GM18505 (cell line): Measurements from ENCODE around the gene MLLT11.
"Not testable (repeated sequence)": the region's sequence is repeated elsewhere in the genome, so short reads cannot be mapped to it uniquely, and the experiment has no call there.

ENCODE experiments used
- ATAC-seq: cut with Tn5 transposase; IDR thresholded peaks from one replicate; pipeline ENCODE4 v1.9.1; 2021; ENCODE audit not compliant: unreplicated experiment
- POLR2A ChIP-seq: IDR thresholded peaks from 4 replicates; pipeline ENCODE4 v1.6.1; 2011; ENCODE audit warnings: borderline replicate concordance; ENCODE audit not compliant: insufficient read depth, insufficient read length; ENCODE audit errors: extremely low read depth

The MLLT11 gene

DNA sequence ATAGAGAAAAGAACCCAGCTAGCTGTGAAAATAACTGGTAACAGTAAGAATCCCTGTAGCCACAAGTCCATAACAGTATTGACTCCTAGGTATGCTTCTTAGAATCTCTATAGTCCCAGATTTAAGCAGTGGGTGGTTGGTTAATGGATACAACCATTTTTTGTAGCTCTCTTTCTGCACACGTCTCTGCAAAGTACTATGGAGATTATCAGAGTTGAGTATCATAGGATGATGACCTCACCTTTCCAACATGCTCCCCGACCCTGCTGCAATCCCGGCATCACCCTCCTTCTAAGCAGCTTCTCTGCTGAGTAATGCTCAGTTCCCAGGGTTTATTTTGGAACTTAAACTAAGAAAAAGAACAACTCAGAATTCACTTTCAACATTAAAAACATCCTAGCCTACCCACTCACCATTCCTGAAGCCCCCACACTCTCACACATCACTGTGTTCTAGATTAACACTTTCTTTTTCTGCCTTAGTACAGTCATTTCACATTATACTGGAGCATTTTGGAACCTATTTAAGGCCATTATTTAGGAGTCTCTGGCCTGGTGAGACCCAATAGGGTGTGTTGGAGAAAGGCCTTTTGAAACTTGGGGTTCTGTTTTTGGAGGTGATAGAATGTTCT is 2.7 kb downstream of the MLLT11 start:
- ATAC-seq: no peak
- no peak for TF ChIP-seq POLR2A

DNA sequence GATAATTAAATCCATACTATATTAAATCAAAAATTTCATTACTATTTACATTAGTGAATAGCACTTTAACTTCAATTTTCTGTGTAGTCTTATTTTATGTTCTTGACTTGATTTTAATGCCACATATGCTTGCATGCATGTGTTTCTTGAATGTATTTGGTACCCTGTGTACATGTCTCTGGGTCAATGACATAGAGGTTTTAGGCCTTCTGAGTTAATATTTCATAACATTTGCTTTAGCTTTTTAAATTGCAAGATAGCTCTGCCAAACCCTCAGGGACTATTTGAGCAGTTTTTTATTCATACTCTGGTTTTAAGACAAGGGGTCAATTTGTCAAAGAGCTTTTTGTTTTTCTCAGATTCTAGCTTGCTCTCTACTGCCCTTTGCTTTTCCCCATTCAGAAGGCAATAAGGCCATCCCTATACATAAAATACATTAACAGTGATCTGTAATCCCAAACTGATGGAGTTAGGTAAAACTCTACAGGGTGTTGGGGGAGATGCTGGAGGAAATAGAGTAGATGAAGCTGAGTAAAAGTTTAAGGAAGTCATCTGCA is 5.0 kb downstream of the MLLT11 start:
- TF ChIP-seq POLR2A: no peak
- no peak for ATAC-seq

DNA sequence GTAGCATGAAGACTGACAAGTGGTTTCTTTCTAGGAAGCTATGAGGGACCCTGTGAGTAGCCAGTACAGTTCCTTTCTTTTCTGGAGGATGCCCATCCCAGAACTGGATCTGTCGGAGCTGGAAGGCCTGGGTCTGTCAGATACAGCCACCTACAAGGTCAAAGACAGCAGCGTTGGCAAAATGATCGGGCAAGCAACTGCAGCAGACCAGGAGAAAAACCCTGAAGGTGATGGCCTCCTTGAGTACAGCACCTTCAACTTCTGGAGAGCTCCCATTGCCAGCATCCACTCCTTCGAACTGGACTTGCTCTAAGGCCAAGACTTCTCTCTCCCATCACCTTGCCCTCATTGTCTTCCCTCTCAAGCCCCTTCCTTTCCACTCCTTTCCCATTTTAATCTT is 7.0 kb downstream of the MLLT11 start:
- TF ChIP-seq POLR2A: no peak

DNA sequence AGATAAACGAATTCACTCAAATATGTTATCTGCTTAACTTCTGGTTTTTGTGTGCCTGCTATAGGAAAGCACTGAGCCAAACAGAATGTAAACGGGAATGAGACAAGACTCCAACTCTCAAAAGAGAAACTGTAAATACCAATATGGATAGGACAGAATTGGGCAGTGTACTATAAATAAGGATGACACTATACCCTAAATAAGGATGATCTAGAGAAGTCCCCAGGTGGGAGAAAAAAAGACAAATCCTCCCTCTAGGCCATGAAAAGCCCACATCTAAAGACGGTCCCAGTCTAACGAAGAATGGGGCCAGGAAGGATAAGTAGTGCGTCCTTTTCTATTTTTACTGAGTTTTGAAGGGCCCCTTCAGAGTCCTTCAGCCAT is 8.9 kb downstream of the MLLT11 start:
- no peak for TF ChIP-seq POLR2A

More for the DNA sequence above, 7.0 kb downstream of the MLLT11 start:
- ATAC-seq: no peak

DNA sequence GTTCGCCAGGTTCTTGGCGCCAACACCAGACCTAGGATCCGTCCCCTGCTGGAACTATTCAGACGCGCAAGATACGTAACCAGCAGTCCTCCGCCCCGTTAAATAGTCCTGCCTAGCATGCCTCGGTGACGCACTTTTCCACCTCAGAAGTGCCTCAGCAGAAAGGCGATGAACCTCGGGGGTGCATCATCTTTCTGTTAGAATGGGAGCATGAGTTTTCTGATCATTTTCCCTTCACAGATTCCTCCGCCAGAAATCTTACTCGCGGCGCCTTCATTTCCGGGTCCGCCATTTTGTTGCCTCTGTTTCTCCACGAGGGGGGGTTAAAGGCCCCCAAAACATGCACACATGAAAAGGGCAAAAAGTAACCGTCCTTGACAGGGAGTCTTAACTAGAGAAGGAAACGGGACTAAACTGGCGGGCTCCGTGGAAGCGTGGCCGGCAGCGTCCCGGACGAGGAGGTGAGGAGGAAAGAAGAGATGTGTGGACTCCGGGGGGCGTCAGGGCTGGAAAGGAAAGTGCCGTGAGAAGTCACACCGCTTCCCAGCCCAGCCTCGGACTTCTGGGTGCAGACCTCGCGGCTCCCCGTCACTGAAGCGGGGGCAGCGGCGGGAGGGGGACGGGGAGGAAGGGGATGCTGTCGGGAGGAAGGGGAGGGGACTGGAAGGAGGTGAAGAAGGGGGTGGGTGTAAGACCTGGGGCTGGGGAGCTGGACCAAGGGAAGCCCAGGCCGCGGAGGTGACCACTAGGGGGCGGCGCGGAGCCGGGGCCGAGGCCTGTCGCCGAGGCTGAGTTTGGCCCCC is 10.5 kb downstream of the MLLT11 start, which contains the start of gene GABPB2:
Gene GABPB2, plus strand, starts transcription at position 288 of the 803 bp plus-strand sequence. CDS start 17,429 bp downstream, outside the sequence.
- ATAC-seq: peak; percentile 82
- peak; percentile 69 for TF ChIP-seq POLR2A

More for the DNA sequence above, 8.9 kb downstream of the MLLT11 start:
- ATAC-seq: no peak

DNA sequence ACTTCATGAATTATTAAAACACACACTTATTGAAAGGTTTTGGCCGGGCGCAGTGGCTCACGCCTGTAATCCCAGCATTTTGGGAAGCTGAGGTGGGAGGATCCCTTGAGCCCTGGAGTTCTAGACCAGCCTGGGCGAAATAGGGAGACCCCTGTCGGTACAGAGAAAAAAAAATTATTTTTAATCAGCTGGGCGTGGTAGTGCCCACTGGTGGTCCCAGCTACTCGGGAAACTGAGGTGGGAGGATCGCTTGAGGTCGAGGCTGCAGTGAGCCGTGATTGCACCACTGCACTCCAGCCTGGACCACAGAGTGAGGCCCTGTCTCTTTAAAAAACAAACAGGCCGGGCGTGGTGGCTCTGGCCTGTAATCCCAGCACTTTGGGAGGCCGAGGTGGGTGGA is 12.0 kb downstream of the MLLT11 start:
- no peak for TF ChIP-seq POLR2A

DNA sequence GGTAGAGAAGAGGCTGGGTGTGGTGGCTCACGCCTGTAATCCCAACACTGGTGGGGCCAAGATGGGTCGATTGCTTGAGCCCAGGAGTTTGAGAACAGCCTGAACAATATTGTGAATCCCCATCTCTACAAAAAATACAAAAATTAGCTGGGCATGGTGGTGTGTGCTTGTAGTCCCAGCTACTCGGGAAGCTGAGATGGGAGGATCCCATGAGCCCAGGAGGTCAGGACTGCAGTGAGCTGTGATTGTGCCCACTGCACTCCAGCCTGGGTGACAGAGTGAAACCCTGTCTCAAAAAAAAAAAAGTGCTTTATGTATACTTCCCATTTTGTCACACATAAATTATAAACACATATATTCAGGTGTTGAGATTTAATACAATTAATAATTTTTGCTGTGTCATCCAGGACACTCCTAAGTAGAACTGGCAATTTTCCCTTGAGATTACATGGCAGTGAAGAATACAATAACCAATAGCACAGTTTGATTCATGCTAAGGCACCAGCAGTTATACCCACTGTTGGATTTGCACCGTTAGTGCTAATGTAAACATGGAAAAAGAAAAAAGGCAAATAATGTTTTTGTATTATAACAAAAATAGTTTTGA is 25.9 kb downstream of the MLLT11 start:
- ATAC-seq: no peak
- TF ChIP-seq POLR2A: no peak

More for the DNA sequence above, 12.0 kb downstream of the MLLT11 start:
- ATAC-seq: no peak

DNA sequence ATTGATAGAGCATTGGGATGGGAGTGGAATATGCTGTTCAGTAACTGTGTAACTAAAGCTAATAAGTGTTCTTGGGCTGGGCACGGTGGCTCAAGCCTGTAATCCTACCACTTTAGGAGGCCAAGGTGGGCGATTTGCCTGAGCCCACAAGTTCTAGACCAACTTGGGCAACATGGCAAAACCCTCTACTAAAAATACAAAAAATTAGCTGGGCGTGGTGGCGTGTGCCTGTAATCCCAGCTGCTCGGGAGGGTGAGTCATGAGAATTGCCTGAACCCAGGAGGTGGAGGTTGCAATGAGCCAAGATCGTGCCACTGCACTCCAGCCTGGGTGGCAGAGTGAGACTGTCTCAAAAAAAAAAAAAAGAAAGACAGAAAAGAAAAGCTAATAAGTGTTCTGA is 37.2 kb downstream of the MLLT11 start:
- not testable (repeated sequence) for ATAC-seq

DNA sequence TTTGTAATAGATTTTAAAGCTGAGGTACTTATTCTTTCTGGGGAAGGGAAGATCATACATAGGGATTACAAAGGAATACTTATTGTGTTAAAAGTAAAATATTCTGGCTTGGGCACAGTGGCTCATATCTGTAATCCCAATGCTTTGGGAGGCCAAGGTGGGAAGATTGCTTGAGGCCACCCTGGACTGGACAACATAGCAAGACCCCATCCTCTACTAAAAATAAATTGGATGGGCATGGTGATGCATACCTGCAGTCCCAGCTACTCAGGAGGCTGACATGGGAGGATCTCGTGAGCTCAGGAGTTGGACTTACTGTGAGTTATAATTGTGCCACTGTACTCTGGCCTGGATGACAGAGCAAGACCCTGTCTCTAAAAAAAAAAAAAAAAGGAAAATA is 37.9 kb downstream of the MLLT11 start:
- no peak for TF ChIP-seq POLR2A
- no peak for ATAC-seq

DNA sequence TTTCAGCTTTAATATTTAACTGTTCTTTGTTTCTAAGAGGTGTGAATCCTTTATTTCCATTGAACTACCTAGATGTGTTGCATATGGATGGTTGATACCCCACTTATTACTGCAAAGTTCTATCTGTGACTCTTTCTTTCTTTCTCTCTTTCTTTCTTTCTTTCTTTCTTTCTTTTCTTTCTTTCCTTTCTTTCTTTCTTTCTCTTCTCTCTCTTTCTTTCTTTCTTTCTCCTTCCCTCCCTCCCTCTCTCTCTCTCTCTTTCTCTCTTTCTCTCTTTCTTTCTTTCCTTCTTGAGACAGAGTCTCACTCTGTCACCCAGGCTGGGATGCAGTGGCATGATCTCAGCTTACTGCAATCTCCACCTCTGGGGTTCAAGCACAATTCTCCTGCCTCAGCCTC is 44.4 kb downstream of the MLLT11 start:
- ATAC-seq: no peak
- TF ChIP-seq POLR2A: no peak

DNA sequence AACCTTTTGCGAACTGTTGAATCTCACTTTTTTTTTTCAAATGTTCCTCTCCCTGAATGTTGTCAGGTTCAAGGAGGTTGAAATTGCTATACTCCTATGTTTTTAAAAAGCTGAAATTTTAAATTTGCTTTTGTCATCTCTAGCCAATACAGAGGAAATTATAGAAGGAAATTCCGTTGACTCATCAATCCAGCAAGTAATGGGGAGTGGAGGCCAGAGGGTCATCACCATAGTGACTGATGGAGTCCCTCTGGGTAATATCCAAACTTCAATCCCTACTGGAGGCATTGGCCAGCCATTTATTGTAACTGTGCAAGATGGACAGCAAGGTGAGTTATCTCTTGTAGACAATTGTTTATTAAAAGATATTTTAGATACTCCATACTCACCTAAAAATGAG is 46.7 kb downstream of the MLLT11 start:
- TF ChIP-seq POLR2A: no peak
- ATAC-seq: no peak

DNA sequence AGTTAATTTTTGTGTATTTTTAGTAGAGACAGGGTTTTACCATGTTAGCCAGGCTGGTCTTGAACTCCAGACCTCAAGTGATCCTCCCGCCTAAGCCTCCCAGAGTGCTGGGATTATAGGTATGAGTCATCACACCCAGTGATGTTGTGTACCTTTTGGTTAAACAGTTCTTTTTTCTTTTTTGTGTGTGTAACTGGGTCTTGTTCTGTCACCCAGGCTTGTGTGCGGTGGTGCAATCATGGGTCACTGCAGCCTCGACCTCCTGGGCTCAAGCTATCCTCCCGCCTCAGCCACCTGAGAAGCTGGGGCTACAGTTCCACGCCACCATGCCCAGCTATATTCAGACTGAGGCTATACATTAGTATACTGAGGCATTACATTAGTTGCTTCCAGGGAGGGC is 48.1 kb downstream of the MLLT11 start:
- TF ChIP-seq POLR2A: no peak
- no peak for ATAC-seq

DNA sequence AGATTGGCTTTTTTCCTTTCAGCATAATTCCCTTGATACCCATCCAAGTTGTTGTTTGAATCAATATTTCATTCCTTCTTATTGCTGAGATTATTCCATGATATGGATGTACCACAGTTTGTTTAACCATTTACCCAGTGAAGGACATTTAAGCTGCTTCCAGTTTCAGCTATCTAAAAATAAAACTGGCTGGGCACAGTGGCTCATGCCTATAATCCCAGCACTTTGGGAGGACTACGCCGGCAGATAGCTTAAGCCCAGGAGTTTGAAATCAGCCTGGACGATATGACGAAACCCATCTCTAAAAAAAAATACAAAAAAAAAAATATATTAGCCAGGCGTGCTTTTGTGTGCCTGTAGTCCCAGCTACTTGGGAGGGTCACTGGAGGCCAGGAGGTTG is 53.7 kb downstream of the MLLT11 start:
- ATAC-seq: no peak
- no peak for TF ChIP-seq POLR2A
